HL-60 (cell line): Measurements from ENCODE around the gene RFTN1.

Experiments
- DNase-seq, 2 experiments: peaks; one replicate each; pipeline ENCODE4 v3.0.0-alpha.2; 2010 to 2020; ENCODE audit warnings: low read depth in 1 of 2, low spot score in 1 of 2
- H3K27ac ChIP-seq: fragments of 250-450 bp; sonication (Bioruptor Pico); replicated peaks from 2 replicates; pipeline ENCODE4 v1.5.1; 2020; ENCODE audit warnings: mild to moderate bottlenecking, moderate library complexity
- H3K27me3 ChIP-seq: fragments of 250-450 bp; sonication (Bioruptor Pico); 2 replicates; pipeline ENCODE4 v1.5.1; 2021; ENCODE audit warnings: mild to moderate bottlenecking, moderate library complexity; ENCODE audit not compliant: insufficient read depth, poor library complexity, severe bottlenecking
- H3K4me3 ChIP-seq: replicated peaks from 2 replicates; pipeline ENCODE4 v1.5.1; 2011; ENCODE audit warnings: mild to moderate bottlenecking, control low read depth, low read length; ENCODE audit not compliant: insufficient read depth
- CTCF ChIP-seq: IDR thresholded peaks from one replicate; pipeline ENCODE4 v1.5.1; 2011; ENCODE audit warnings: low read length, control low read depth, inconsistent platforms; ENCODE audit not compliant: insufficient read depth
- GABPA ChIP-seq: IDR thresholded peaks from 2 replicates; pipeline ENCODE4 v1.6.1; 2012; ENCODE audit warnings: low read depth
- POLR2AphosphoS5 ChIP-seq: IDR thresholded peaks from 2 replicates; pipeline ENCODE4 v1.6.1; 2012; ENCODE audit warnings: low read depth
- SPI1 ChIP-seq: IDR thresholded peaks from 2 replicates; pipeline ENCODE4 v1.6.1; 2012; ENCODE audit warnings: low read depth, mild to moderate bottlenecking, borderline replicate concordance
- TF ChIP-seq, protein P1 (sequence below): IDR thresholded peaks from 2 replicates; pipeline ENCODE4 v1.6.1; 2012; ENCODE audit warnings: low read depth; ENCODE audit not compliant: insufficient replicate concordance

The RFTN1 gene

GRCh38 chr3:16500911-16501310, 12.6 kb downstream of the RFTN1 start:
- DNase-seq: no peak
- Histone ChIP-seq H3K27ac (no peak overlapping the region), H3K4me3 (no peak overlapping the region), H3K27me3 (no peaks in the 10 kb centered on the region)
- no peak for TF ChIP-seq CTCF
- no peak for TF ChIP-seq POLR2AphosphoS5
- TF ChIP-seq SPI1: no peak
- no peak for TF ChIP-seq GABPA
- TF ChIP-seq, protein P1, sequence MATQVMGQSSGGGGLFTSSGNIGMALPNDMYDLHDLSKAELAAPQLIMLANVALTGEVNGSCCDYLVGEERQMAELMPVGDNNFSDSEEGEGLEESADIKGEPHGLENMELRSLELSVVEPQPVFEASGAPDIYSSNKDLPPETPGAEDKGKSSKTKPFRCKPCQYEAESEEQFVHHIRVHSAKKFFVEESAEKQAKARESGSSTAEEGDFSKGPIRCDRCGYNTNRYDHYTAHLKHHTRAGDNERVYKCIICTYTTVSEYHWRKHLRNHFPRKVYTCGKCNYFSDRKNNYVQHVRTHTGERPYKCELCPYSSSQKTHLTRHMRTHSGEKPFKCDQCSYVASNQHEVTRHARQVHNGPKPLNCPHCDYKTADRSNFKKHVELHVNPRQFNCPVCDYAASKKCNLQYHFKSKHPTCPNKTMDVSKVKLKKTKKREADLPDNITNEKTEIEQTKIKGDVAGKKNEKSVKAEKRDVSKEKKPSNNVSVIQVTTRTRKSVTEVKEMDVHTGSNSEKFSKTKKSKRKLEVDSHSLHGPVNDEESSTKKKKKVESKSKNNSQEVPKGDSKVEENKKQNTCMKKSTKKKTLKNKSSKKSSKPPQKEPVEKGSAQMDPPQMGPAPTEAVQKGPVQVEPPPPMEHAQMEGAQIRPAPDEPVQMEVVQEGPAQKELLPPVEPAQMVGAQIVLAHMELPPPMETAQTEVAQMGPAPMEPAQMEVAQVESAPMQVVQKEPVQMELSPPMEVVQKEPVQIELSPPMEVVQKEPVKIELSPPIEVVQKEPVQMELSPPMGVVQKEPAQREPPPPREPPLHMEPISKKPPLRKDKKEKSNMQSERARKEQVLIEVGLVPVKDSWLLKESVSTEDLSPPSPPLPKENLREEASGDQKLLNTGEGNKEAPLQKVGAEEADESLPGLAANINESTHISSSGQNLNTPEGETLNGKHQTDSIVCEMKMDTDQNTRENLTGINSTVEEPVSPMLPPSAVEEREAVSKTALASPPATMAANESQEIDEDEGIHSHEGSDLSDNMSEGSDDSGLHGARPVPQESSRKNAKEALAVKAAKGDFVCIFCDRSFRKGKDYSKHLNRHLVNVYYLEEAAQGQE: no peak

GRCh38 chr3:16500093-16500492, 13.4 kb downstream of the RFTN1 start:
- DNase-seq: no peak
- H3K4me3 ChIP-seq: no peak overlapping the region

DNA sequence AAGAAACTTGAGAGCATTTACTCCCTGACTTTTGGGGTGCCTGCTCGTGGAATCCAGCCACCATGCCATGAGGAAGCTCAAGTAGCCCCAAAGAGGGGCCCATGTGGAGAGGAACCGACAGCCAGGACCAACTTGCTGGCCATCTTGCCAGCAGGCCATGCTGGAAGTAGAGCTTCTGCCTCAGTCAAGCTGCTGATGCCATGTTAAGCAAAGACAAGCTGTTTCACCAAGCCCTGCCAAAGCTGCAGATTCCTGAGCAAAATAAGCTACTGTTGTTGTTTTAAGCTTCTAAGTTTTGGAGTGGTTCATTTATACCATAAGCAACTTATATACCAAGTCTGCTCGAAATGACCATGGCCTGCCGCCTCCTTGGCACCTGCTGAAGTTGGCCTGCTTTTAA, 14.1 kb downstream of the RFTN1 start:
- no peak for DNase-seq
- no peak for TF ChIP-seq POLR2AphosphoS5
- TF ChIP-seq CTCF: no peak
- TF ChIP-seq, protein P1: no peak
- no peak for TF ChIP-seq SPI1
- TF ChIP-seq GABPA: no peak
- no peaks in the 10 kb centered on the region for H3K27me3 ChIP-seq
- H3K4me3 ChIP-seq: no peak overlapping the region
- no peak overlapping the region for H3K27ac ChIP-seq

More at GRCh38 chr3:16500093-16500492, 13.4 kb downstream of the RFTN1 start:
- no peak overlapping the region for H3K27ac ChIP-seq
- TF ChIP-seq, protein P1: no peak
- no peak for TF ChIP-seq CTCF
- no peak for TF ChIP-seq POLR2AphosphoS5
- TF ChIP-seq GABPA: no peak
- H3K27me3 ChIP-seq: no peaks in the 10 kb centered on the region
